NT2/D1 (cell line): ENCODE measurements around the gene C1RL.
"Not testable (repeated sequence)": the region's sequence is repeated elsewhere in the genome, so short reads cannot be mapped to it uniquely, and the experiment has no call there.

ENCODE experiments used
- DNase-seq: peaks from one replicate; pipeline ENCODE4 v3.0.0-alpha.2; 2011; ENCODE audit warnings: low read depth, low spot score
- H3K27me3 ChIP-seq: 2 replicates; pipeline ENCODE4 v1.6.0; 2011; ENCODE audit warnings: mild to moderate bottlenecking; ENCODE audit not compliant: insufficient read length, insufficient read depth
- H3K36me3 ChIP-seq: 2 replicates; pipeline ENCODE4 v1.6.1; 2011; ENCODE audit warnings: mild to moderate bottlenecking, low read length, mixed read lengths; ENCODE audit not compliant: insufficient read depth, insufficient read length
- H3K4me1 ChIP-seq: 2 replicates; pipeline ENCODE4 v1.5.1; 2011; ENCODE audit not compliant: insufficient read depth, insufficient read length
- H3K4me3 ChIP-seq: 2 replicates; pipeline ENCODE4 v1.5.1; 2011; ENCODE audit warnings: low read depth; ENCODE audit not compliant: insufficient read length
- H3K9ac ChIP-seq: 2 replicates; pipeline ENCODE4 v1.6.0; 2011; ENCODE audit warnings: low read depth; ENCODE audit not compliant: insufficient read length
- H3K9me3 ChIP-seq: 2 replicates; pipeline ENCODE4 v1.5.1; 2011; ENCODE audit warnings: mild to moderate bottlenecking, low read length; ENCODE audit not compliant: insufficient read depth
- SUZ12 ChIP-seq: IDR thresholded peaks from 2 replicates; pipeline ENCODE4 v1.6.1; 2011; ENCODE audit not compliant: insufficient read length, insufficient read depth; ENCODE audit errors: extremely low read depth
- YY1 ChIP-seq: IDR thresholded peaks from 2 replicates; pipeline ENCODE4 v1.6.1; 2011; ENCODE audit not compliant: insufficient read length, insufficient read depth
- ZNF274 ChIP-seq: IDR thresholded peaks from 2 replicates; pipeline ENCODE4 v1.6.1; 2011; ENCODE audit warnings: mild to moderate bottlenecking, low read depth, low read length

Gene C1RL

GRCh38 chr12:7112041-7112440, 3.0 kb upstream of the C1RL start:
- Histone ChIP-seq H3K27me3 (peaks cover 13% of the 10 kb centered on the region), H3K4me3 (no peak overlapping the region), H3K4me1 (peaks cover 13% of the 10 kb centered on the region), H3K9me3 (peaks cover under 1% of the 10 kb centered on the region), H3K9ac (no peak overlapping the region), H3K36me3 (peaks cover 29% of the 10 kb centered on the region)
- no peak for DNase-seq
- TF ChIP-seq SUZ12 = no peak
- no peak for TF ChIP-seq ZNF274
- no peak for TF ChIP-seq YY1

GRCh38 chr12:7110661-7111060, 1.6 kb upstream of the C1RL start:
- H3K9me3 ChIP-seq = peaks cover 15% of the 10 kb centered on the region
- no peak overlapping the region for H3K9ac ChIP-seq
- TF ChIP-seq ZNF274 (no peak), SUZ12 (no peak), YY1 (no peak)
- peaks cover 24% of the 10 kb centered on the region for H3K36me3 ChIP-seq
- H3K4me3 ChIP-seq = no peak overlapping the region
- H3K27me3 ChIP-seq = peaks cover 13% of the 10 kb centered on the region
- DNase-seq = no peak
- H3K4me1 ChIP-seq = peaks cover 13% of the 10 kb centered on the region

GRCh38 chr12:7109572-7109920, 532 bp upstream of the C1RL start:
- no peak for DNase-seq
- H3K27me3 ChIP-seq = peaks cover 13% of the 10 kb centered on the region
- H3K4me1 ChIP-seq = peaks cover 13% of the 10 kb centered on the region
- H3K9me3 ChIP-seq = peaks cover 17% of the 10 kb centered on the region
- peaks cover 18% of the 10 kb centered on the region for H3K36me3 ChIP-seq
- peak overlapping the region; percentile 79 for H3K9ac ChIP-seq
- TF ChIP-seq SUZ12 (no peak), ZNF274 (no peak), YY1 (no peak)
- peak overlapping the region; percentile 66 for H3K4me3 ChIP-seq

- no peak for DNase-seq
- H3K36me3 ChIP-seq = peaks cover 18% of the 10 kb centered on the region
Measured at GRCh38 chr12:7108003-7108795, 815 bp downstream of the C1RL start.

GRCh38 chr12:7107636-7108002, 1.4 kb downstream of the C1RL start:
- H3K4me3 ChIP-seq = peak overlapping the region; percentile 66
- peaks cover 11% of the 10 kb centered on the region for H3K27me3 ChIP-seq
- DNase-seq = no peak
- peaks cover 17% of the 10 kb centered on the region for H3K9me3 ChIP-seq
- TF ChIP-seq ZNF274 (no peak), YY1 (no peak), SUZ12 (no peak)
- H3K9ac ChIP-seq = peak overlapping the region; percentile 86
- peaks cover 8% of the 10 kb centered on the region for H3K4me1 ChIP-seq
- peaks cover 18% of the 10 kb centered on the region for H3K36me3 ChIP-seq

More at GRCh38 chr12:7108003-7108795, 815 bp downstream of the C1RL start:
- Histone ChIP-seq H3K4me3 (peak overlapping the region; percentile 66), H3K4me1 (peaks cover 8% of the 10 kb centered on the region), H3K9ac (peak overlapping the region; percentile 86), H3K27me3 (peaks cover 13% of the 10 kb centered on the region), H3K9me3 (peaks cover 17% of the 10 kb centered on the region)
- TF ChIP-seq ZNF274 = no peak
- no peak for TF ChIP-seq SUZ12
- TF ChIP-seq YY1 = no peak

- peaks cover 10% of the 10 kb centered on the region for H3K27me3 ChIP-seq
- not testable (repeated sequence) for DNase-seq, H3K4me1 ChIP-seq, H3K9ac ChIP-seq, H3K4me3 ChIP-seq
- H3K36me3 ChIP-seq = peaks cover 18% of the 10 kb centered on the region
- H3K9me3 ChIP-seq = peaks cover 17% of the 10 kb centered on the region
Measured at GRCh38 chr12:7107181-7107580, 1.8 kb downstream of the C1RL start.

- no peak for TF ChIP-seq SUZ12
- no peak for TF ChIP-seq ZNF274
- no peak for TF ChIP-seq YY1
Measured at GRCh38 chr12:7106082-7106481, 2.9 kb downstream of the C1RL start.

More at GRCh38 chr12:7106082-7106481, 2.9 kb downstream of the C1RL start:
- Histone ChIP-seq H3K4me1 (peaks cover 10% of the 10 kb centered on the region), H3K27me3 (peaks cover 8% of the 10 kb centered on the region), H3K4me3 (no peak overlapping the region), H3K9ac (no peak overlapping the region), H3K36me3 (peaks cover 18% of the 10 kb centered on the region), H3K9me3 (peaks cover 17% of the 10 kb centered on the region)
- DNase-seq = no peak
